Measurements from ENCODE around the gene ETFB.

ETFB gene

DNA sequence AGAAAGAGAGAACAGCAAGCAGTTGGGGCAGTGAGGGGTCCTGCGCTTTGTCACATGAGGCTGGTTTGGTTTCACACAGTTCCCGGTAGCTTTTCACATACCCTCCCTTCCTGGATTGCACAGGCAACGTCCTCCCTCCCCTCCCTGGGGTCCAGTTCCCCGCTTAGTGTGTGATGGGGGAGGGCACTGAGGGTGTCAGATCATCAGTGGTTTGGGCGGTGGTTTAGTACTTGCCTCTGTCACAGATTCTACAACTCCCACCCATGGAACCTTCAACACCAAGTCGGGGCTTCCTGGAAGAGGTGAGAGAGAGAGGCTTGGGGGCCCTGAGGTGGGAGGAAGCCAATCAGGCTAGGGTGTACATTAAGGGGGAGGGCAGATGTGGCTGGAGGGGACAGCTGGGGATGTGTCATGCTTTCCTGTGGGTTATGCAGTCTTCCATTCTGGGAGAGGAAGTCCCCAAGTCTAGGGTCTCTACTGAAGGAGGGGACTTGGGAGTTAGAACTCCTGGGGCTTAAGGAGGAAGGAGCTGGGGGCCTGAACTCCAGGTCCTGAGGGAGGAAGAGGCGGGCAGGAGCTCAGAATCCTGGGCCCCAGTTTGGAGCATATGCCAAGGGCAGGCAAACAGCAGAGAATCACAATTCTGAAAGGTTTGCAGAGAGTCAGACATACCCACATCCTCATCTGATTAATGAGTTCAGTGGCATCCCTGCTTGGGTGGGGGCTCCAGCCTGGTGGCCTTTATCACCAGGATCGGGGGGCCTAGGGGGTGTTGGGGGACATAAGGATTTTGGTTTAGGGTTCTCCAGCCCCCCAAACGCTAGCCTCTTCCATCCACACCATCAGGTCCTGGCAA lies 6.7 kb upstream of the ETFB start, which contains the start of gene NKG7:
Gene NKG7 (minus strand): TSS at position 6 of the 856 bp plus-strand sequence. CDS start 119 bp downstream, outside the sequence.
- DNase-seq, result peak; percentile 82

DNA sequence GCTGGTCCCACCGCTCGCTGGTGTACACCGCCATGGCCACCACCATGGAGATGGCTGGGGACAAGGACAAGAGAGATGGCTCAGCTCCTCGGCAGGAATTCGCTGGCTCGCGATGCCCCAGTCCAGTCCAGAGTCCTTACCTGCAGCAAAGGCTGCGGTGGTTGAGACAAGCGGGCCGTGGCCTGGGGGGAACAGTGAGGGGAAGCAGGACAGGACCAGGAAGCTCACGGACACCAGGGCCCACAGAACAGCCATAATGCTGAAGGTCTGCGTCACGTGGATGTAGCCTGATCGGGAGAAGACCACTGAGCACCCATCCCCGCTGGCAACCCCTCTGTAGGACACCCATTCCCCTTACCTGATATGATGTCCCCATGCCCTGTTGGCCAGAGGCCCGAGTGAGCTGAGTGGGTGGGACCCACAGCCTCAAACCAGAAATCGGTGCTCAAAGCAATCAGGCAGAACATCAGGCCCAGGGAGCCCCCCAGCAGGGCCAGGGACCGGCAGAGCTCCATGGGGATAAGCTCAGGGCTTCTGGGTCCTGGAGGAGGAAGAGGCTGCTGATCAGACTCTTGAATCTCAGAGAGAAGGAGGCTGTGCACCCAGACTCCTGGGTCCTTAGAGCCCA lies 5.9 kb upstream of the ETFB start:
- no peak for DNase-seq

DNA sequence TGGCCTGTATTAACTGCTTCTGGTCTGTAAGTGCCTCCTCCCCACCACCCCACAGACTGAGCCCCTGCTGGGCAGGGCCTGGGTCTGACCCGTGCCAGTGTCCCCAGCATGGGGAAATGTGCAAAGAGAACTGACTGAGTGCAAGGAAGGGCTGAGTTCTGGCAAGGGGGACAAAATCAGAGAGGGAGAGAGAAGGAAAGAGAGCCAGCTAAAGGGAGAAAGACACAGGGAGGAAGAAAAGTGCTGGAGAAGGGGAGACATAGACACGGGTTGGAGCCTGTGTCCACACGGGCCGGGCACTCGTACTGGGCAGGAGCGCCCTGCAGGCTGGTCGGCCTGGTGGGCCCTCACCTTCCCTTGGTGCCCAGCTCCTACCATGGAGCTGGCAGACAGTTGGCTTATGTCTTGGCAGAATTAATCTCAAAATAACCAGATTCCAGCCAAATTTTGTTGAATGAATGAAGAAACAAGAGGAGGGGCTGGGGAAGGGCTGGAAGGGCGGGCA lies 5.0 kb upstream of the ETFB start:
- DNase-seq, result no peak

DNA sequence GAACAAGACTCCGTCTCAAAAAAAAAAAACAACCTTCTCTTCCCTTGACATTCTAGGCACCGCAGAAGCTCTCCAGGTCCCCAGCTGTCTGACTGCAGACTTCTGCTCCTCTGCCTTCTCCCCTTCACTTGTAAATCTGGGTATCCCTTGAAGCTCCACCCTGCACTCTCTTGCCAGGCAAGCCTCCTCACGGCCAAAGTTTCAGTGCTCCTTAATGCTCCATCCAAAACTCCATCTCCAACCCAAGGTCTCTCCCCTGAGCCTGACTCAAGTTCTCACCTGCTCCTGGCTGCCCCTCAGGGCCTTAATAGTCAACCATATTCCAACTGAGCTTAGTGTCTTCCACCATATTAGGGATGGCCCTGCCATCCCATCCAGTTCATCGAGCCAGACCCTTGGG lies 4.0 kb upstream of the ETFB start:
- DNase-seq, result no peak

DNA sequence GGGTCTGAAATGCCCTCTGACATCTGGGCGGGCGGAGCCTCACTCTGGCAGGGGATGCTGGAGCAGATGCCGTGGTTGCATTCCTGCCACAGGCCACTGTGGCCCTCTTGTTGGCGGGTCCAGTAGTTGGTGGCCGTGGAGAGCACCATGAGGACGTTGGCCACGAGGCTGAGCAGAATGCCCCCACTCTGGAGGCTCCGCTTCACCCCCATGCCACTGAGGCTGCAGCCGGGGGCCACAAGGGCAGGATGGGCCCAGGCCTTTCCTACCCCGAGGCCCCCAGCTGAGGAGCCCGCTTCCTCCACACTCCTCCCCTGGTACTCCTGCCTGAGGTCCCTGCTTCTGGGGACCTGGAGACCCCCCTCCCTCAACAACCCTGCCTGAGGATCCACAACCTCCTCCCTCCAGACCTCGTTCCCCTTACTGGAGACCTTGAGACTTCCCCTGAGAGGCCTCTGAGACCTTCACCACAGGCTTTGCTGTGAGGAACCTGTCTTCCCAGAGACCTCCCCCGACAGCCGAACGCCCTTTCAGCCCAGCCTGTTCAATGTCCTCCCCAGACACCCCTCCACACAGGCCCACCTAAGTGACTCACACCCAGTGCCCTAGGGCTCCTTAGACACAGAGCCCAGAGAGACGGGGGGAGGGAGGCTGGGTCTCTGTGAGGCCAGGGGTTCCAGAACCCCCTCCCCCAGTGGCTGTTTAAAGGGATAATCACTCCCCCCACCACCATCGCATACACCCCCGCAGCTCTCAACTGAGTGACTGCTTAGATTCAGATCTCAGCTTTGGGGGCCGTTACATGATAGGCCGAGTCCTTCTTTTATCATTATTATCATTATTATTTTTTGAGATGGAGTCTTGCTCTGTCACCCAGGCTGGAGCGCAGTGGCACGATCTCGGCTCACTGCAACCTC lies 2.4 kb upstream of the ETFB start, which contains the start of gene CLDND2:
Gene CLDND2 (minus strand): TSS at position 638 of the 917 bp plus-strand sequence. CDS start 426 bp downstream, at position 212.
- DNase-seq, result no peak

DNA sequence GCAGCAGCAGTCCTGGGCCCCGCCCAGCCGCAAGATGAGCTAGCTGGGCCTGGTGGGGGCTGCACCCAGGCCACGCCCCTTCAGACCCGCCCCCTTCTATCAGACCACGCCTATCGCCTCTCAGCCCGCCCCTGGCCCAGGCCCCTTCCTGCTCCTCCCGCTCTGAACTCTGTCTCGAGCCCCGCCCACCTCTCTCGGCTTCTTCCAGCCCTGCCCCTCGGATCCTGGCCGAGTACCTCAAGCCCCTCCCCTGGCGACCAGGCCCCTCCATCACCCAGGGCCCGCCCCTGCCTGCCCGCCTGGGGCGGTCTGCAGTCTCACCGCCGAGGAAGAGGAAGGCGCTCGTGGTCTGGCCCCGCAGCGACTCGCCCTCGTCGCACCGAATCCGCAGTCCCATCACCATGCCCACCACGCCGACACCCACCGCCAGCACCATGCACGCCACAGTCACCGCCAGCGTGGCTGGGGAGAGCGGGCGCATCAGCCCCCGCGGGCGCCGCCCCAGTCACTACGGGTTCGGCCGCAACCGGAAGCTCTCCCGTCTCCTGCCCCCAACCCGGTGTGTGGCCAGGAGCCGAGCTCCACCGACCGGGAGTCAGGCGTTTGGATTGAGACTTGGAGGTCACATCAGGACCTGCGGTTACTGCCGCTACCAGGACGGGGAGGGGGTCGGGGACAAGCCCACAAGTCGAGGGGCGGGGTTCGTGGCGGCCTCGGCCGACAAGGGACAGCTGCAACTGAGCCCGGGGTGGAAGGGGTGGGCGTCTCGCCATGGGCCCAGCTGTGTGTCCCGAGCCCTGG lies 1.6 kb upstream of the ETFB start:
- peak; percentile 96 for DNase-seq

DNA sequence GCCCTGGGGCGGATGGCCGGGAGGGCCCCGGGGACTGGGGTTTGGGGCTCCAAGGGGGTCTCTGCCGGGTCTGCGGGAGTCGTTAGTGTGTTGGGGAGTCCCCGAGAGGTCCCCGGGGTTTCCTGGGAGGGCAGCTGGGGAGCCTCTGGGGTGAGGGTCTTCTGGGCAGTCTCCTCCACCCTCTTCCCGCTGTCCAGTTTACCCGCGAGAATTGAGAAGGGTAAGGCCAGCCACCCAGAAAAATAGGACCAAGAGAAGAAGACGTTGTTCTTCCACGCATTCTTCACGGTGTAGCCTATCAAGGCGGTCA lies 1.0 kb upstream of the ETFB start:
- no peak for DNase-seq

DNA sequence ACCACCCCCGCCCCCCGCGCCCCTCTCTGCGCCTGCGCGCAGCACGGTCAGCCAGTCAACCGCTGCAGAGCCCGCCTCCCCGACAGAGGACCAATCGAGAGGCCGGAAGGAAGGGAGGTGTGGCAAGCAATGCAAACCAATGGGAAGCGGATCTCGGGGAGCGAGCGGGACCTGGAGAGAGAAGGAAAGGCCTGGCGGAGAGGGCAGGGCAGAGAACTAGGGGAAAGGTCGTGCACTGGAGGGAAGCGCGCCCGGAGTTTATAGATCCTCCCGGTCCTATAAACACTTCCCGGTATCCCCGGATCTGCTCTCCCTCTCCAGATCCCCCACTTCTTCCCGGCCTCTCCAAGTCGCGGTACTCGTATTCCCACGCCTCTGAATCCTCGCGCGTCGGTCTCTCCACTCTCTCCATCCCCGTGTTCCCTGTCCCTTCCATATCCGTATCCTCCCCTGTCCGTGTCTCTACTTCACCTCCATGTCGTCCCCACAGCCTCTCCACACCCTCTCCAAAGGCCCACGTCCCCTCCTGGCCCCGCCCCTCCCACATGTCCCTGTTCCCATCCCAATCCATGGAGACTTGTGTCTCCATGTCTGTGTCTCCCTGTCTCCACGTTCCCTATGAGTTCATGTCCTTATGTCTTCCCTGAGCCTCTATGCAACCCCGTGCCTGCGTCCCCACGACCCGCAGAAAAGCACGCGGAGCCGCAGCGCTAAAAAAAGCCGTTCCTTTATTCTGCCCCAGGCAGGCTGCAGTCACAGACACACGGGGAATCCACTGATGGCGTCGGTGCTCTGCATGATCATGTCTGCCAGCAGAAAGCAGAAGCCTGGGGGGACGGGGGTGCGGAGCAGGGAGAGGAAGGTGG lies 434 bp upstream of the ETFB start:
- DNase-seq, result peak; percentile 94

DNA sequence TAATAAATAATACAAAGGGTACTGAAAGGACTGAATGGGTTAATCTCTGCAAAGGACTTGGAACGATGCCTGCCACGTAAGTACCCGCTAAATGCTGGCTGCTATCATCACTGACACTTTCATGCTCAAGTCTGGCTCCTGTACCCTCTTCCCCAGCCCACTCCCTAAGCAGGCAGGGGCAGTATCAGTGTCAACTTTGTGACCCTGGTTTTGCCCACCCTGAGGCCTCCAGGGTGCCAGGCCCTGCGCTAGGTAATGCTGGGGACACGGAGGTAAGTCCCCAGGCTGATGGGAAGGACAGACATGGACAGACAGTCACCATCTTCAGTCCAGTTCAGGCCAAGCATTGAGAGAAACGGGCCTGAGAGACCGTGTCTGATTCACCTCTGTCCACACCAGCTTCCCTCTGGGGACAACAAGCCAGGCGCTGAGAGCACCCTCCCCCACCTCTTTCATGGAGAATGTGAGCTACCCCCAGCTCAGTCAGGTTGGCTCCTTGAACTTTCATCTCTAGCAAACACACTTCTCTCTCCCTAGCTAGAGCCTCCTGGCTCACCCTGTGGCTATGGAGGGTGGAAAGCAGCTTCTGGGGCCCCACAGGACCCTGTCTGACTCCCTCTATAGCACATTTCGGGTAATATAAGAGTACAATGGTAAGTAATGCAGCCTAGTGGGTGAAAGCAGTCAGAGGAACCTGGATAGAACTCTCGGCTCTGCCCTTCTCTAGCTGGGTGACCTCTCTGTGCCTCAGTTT lies 800 bp downstream of the ETFB start:
- DNase-seq, result peak; percentile 21

DNA sequence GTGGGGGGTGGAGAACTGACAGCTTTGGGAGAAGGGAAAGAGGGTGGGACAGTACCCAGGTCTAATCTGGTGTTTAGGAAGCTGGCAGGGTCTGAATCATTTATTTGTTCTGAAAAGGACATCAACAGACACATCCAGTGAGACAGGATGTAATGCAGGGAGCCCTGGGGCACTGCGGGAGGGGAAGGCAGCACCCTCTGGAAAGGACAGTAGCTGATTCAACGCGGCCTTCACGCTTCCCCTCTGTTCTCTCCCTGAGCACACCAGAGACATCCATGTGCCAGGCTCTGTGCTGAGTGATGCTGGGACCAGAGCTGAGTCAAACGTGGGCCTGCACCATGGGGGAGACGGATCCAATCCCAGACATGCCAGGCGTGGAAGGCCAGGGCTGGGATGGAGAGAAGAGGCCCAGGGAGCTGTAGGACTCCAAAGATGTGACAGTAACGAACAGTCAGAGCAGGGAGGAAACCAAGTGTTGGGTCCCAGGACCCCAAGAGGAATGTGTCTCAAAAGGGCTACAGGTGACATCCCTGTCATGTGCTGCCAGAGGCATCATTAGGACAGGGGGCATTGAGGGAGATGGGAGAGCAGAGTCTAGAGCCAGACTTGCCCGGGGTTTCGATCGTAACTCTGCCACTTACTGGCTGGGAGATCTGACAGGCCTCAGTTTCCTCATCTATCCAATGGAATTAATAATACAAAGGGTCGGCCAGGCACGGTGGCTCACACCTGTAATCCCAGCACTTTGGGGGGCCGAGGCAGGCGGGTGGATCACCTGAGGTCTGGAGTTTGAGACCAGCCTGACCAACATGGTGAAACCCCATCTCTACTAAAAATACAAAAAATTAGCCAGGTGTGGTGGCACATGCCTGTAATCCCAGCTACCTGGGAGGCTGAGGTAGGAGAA lies 1.7 kb downstream of the ETFB start:
- no peak for DNase-seq

DNA sequence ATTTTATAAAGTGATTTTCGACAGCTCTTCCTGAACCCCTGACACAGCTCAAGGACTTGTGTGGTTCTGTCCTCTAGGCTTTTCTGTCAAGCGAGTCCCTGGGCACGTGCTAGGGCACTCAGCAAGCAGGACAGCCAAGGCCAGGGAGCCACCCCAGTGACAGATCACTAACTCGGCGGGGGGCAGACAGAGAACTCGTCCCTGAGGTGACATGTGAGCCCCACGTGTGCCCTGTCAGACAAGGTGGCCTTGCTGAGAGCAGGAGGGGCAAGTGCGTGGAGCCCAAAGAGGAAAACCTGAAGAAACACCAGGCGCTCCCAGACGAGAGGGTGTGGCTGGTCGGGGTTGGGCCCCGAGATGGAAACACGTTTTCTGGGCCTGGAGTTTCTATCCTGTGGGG lies 4.9 kb downstream of the ETFB start:
- DNase-seq, result no peak

DNA sequence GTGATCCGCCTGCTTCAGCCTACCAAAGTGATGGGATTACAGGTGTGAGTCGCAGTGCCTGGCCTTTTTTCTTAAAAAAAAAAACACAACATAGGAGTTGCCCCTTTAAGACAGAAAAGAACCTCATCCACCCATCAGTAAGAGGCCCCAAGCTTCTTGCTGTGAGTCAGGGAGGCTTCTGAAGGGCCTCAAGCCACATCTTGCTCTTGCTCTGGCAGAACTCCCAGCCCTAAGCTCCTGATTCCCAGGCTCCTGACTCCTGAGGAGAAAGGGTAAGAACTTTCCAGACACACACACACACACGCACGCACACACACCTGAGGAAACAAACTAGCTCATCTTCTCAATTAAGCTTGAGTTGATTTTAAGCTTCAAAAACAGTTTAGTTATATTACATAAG lies 6.9 kb downstream of the ETFB start:
- no peak for DNase-seq

DNA sequence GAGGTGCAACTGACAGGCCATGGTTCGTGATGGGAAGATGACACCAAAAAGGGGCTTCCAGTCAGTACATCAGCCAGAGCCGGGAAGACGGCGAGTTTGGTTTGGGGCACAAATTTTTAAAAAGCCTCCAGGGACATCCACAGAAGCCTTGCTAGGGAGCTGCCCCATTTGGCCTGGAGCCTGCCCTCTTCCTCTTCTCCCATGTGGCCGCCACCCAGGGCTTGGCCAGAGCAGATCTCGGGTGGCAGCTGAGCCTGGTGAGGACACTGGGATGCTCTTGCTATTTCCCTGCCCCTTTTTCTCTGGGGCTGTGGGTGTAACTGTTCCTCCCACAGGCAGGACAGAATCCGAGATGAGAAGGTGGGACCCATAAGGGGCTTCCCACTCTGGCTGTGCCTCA lies 8.2 kb downstream of the ETFB start:
- DNase-seq, result no peak

DNA sequence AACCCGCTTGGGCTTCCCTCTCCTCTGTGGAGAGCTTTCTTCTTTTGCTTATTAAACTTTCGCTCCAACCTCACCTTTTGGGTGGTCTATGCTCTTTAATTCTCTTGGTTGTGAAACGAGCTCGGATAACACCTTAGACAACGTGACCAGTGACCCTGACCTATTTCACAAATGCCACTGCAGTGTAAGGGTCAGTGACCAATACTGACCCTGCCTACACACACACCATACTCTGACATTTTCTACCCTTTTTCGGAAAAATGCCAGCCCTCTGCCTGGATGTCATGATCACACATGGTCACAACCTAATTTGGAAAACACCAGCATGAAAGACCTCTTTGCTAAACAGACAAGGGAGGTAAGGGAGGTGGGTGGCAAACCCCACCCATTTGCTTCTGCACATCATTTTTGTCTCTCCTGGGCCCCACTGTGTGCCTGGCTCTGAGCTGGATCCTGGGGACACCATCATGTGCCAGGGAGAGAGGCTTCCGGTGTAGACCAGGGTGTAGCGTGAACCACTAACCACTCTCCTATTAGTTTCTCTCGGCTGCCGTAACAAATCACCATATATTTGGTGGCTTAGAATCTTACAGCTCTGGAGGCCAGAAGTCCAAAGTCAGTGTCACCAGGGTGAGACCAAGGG lies 9.9 kb downstream of the ETFB start:
- no peak for DNase-seq

DNA sequence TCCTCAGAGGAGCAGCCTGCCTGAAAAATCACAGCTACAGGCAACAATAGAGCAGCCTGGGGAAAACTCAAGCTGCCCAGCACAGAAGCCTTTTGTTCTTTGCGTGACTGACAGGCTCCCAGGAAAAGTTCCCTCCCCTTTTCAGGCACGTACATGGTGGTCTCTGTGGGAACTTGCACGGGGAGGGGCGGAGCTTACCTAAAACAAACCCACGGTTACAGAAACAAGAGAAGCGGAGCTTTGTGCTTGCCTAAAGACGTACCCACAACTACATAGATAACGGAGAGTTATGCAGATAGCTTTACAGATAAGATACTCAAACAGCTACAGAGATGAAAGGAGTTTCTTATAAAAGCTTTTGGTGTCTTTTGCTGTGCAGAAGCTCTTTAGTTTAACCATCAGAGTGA lies 11.4 kb downstream of the ETFB start:
- DNase-seq, result no peak

DNA sequence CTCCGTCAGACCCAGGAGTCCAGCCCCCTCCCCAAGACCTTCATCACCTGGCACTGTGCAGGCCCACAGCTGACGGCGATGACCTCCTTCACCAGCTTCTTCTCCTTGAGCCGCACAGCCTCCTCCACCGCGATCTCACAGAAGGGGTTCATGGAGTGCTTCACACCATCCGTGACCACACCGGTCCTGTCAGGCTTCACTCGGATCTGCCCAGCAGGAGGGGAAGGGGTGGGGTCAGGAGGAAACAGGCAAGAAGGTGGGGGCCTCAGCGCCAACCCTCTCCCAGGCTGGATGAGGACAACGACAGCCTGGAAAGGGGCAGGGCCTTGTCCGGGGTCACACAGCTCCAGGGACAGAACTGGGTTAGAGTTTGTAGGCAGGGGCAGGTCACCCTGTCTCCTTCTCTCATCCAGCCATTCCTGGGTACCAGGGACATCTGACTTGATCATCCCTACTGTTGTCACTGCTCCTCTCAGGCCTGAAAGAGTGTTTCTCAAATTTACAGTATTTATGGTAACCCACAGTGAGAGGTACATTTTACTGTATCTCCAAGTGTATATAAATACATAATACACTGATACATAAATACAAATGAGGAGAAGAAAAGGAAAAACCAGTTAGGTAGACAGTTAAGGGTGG lies 12.0 kb downstream of the ETFB start:
- DNase-seq, result no peak

DNA sequence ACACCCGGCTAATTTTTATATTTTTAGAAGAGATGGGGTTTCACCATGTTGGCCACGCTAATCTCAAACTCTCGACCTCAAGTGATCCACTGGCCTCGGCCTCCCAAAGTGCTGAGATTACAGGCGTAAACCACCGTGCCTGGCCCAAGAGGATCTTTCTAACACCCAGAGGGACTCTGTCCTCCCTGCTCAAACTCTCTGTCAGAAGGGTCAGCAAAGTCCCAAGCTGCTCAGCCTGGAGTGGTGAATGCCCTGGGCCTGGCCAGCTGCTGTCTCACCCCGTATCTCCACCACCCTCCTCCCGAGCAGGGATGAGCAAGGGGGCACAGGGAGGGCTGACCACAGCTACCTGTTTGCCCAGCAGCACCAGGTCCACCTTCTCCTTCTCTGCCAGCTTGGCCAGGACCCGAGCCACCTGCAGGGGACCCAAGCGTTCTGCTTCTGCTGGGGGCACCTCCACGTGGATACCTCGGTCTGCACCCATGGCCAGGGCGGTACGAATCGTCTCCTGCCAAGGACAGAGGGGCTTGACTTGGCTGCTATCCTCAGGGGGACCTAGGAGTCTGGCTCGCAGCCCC lies 13.3 kb downstream of the ETFB start:
- DNase-seq, result no peak
